Small intestine (tissue), 7 donors: ENCODE results near the gene AJAP1. TPM values are rescaled to one million over a fixed set of nuclear protein-coding genes. Genes with fewer than 3 reads are reported as not detected.

Experiments
- DNase-seq, 2 donors: peaks; one replicate each; pipeline versions ENCODE4 v3.0.0 to v3.0.0-alpha.2; 2013
- FAIRE-seq: peaks from 2 replicates; lab custom pipeline; 2012; peaks lifted over from hg19 to GRCh38; lab: Jason Lieb, UNC
- H3K27ac ChIP-seq, 3 donors: one replicate each; pipeline ENCODE4 v1.5.1; 2013; ENCODE audit warnings: low read length in 2 of 3, mild to moderate bottlenecking in 2 of 3, control low read depth in 1 of 3, inconsistent platforms in 1 of 3, low read depth in 1 of 3, moderate library complexity in 1 of 3
- H3K27me3 ChIP-seq, 3 donors: one replicate each; pipeline ENCODE4 v1.6.1; 2013; ENCODE audit warnings: low read length in 3 of 3, inconsistent platforms in 1 of 3; ENCODE audit not compliant: control insufficient read depth in 3 of 3, insufficient read depth in 3 of 3
- H3K36me3 ChIP-seq, 3 donors: one replicate each; pipeline ENCODE4 v1.6.1; 2013; ENCODE audit warnings: low read length in 3 of 3, inconsistent platforms in 1 of 3, low read depth in 1 of 3, mild to moderate bottlenecking in 1 of 3, moderate library complexity in 1 of 3; ENCODE audit not compliant: control insufficient read depth in 3 of 3, insufficient read depth in 2 of 3
- H3K4me1 ChIP-seq, 3 donors: one replicate each; pipeline ENCODE4 v1.6.1; 2013; ENCODE audit warnings: low read length in 2 of 3, inconsistent platforms in 1 of 3, low read depth in 1 of 3, mild to moderate bottlenecking in 1 of 3, moderate library complexity in 1 of 3; ENCODE audit not compliant: control insufficient read depth in 3 of 3, insufficient read depth in 2 of 3
- H3K4me3 ChIP-seq, 3 donors: one replicate each; pipeline ENCODE4 v1.5.1; 2013; ENCODE audit warnings: low read length in 3 of 3, control low read depth in 1 of 3, inconsistent platforms in 1 of 3, low read depth in 1 of 3, mild to moderate bottlenecking in 1 of 3, moderate library complexity in 1 of 3
- H3K9me3 ChIP-seq, 2 donors: one replicate each; pipeline ENCODE4 v1.6.1; 2013; ENCODE audit warnings: low read depth in 1 of 2, low read length in 1 of 2; ENCODE audit not compliant: control insufficient read depth in 2 of 2, insufficient read depth in 1 of 2
- WGBS, 3 donors: extraction: QIAGEN DNeasy Blood & Tissue Kit; methylation state at CpG; one replicate each; pipeline ENCODE4 v1.1.7; 2013; 5-methylcytosine and 5-hydroxymethylcytosine counted together
- polyA plus RNA-seq, 4 donors: library from polyadenylated mRNA; stranded (reverse) in 3 of 4; unstranded in 1 of 4; fragments of 200-250 nt in 3 of 4; fragments of 120-200 nt in 1 of 4; gene quantifications; one replicate each; pipeline versions ENCODE4 v1.2.1 to v1.2.3, GENCODE V29; 2013
- donor health status: healthy with polysubstance abuse.
- donor health status: control.
- donor health status: control.
- donor health status: Bipolar disorder and iron deficiency.
- donor health status: healthy.

Gene AJAP1
- polyA plus RNA-seq, 4 donors: 0.13 to 0.27 (median 0.27) TPM; not detected in 1

GRCh38 chr1:4830707-4831106 lies 176.3 kb downstream of the AJAP1 start:
- DNase-seq: no peak
- FAIRE-seq: no peak
- no peak overlapping the region for H3K4me3 ChIP-seq
- H3K4me1 ChIP-seq: no peaks in the 10 kb centered on the region
- no peaks in the 10 kb centered on the region for H3K36me3 ChIP-seq
- no peak overlapping the region for H3K27ac ChIP-seq
- H3K9me3 ChIP-seq: no peaks in the 10 kb centered on the region
- 22 to 32% (median 27%) methylated on average over 6 of the region's 6 CpGs for WGBS, 3 donors
- no peaks in the 10 kb centered on the region for H3K27me3 ChIP-seq

- peaks cover 0 to 3% of the 10 kb centered on the region in 2 donors for H3K9me3 ChIP-seq
- no peak overlapping the region for H3K4me3 ChIP-seq
- H3K27ac ChIP-seq: no peak overlapping the region
- no peaks in the 10 kb centered on the region for H3K36me3 ChIP-seq
- WGBS, 3 donors: 9 to 45% (median 29%) methylated on average over 2 of the region's 2 CpGs
- no peak for DNase-seq
- no peaks in the 10 kb centered on the region for H3K4me1 ChIP-seq
- FAIRE-seq: no peak
- H3K27me3 ChIP-seq: no peaks in the 10 kb centered on the region
These were observed 182.2 kb downstream of the AJAP1 start for GRCh38 chr1:4836574-4836973.

- Histone ChIP-seq H3K27ac (no peak overlapping the region), H3K4me3 (no peak overlapping the region), H3K27me3 (no peaks in the 10 kb centered on the region), H3K9me3 (peaks cover 0 to 3% of the 10 kb centered on the region in 2 donors), H3K36me3 (no peaks in the 10 kb centered on the region), H3K4me1 (no peaks in the 10 kb centered on the region)
- no peak for FAIRE-seq
- no peak for DNase-seq
- WGBS, 3 donors: 61 to 75% (median 67%) methylated on average over 4 of the region's 4 CpGs
These were observed 182.7 kb downstream of the AJAP1 start for GRCh38 chr1:4837031-4837600.

GRCh38 chr1:4837752-4838151 lies 183.3 kb downstream of the AJAP1 start:
- WGBS, 3 donors: 53 to 72% (median 67%) methylated on average over 8 of the region's 8 CpGs
- Histone ChIP-seq H3K27me3 (no peaks in the 10 kb centered on the region), H3K4me1 (no peaks in the 10 kb centered on the region), H3K27ac (no peak overlapping the region), H3K4me3 (no peak overlapping the region), H3K9me3 (peaks cover 0 to 3% of the 10 kb centered on the region in 2 donors), H3K36me3 (no peaks in the 10 kb centered on the region)
- no peak for FAIRE-seq
- no peak for DNase-seq

- no peaks in the 10 kb centered on the region for H3K4me1 ChIP-seq
These were observed 183.8 kb downstream of the AJAP1 start for GRCh38 chr1:4838231-4838630.

More at GRCh38 chr1:4838231-4838630, 183.8 kb downstream of the AJAP1 start:
- no peak overlapping the region for H3K27ac ChIP-seq
- FAIRE-seq (no peak), DNase-seq (no peak)
- no peak overlapping the region for H3K4me3 ChIP-seq
- no peaks in the 10 kb centered on the region for H3K36me3 ChIP-seq
- WGBS, 3 donors: 80 to 93% (median 93%) methylated on average over 1 of the region's 1 CpG
- H3K9me3 ChIP-seq: peaks cover 0 to 3% of the 10 kb centered on the region in 2 donors
- no peaks in the 10 kb centered on the region for H3K27me3 ChIP-seq
